ENCODE results near the gene PTPRU. TPM values are rescaled to one million over a fixed set of nuclear protein-coding genes. Genes with fewer than 3 reads are reported as not detected.

Gene PTPRU
- total RNA-seq, 1 experiment from 2014 or later = 25.7 TPM

GRCh38 chr1:29355375-29355774 is 119.1 kb downstream of the PTPRU start:
- no peak for ATAC-seq
- H3K4me1 ChIP-seq (ENCODE audit: insufficient read depth, low read length) = no peaks in the 10 kb centered on the region
- H3F3A ChIP-seq (ENCODE audit: low read length, unreplicated experiment) = no peaks in the 10 kb centered on the region
- H3K27ac ChIP-seq (ENCODE audit: low read length) = no peak overlapping the region
- no peaks in the 10 kb centered on the region for H3K79me2 ChIP-seq (ENCODE audit: low read length)
- intact Hi-C loops (cut with micrococcal nuclease) = no loop called here
- no peak overlapping the region for H3K9ac ChIP-seq (ENCODE audit: low read length)
- H3K27me3 ChIP-seq (ENCODE audit: low read length) = peaks cover 35% of the 10 kb centered on the region
- no peaks in the 10 kb centered on the region for H4K20me1 ChIP-seq (ENCODE audit: low read length)
- no peak overlapping the region for H2AFZ ChIP-seq (ENCODE audit: low read length)
- DNase-seq = no peak
- no peaks in the 10 kb centered on the region for H3K9me2 ChIP-seq (replicated peaks; ENCODE audit: low read length)
- H3K4me3 ChIP-seq (ENCODE audit: low read length) = no peak overlapping the region
- H3K9me3 ChIP-seq (ENCODE audit: low read length) = no peaks in the 10 kb centered on the region
- no TSS peak for BruUV-seq (replicated peaks)
- ChIA-PET POLR2A (ENCODE audit: unreplicated experiment) (no interaction called here), CTCF (no interaction called here)
- H3K4me2 ChIP-seq (ENCODE audit: low read length) = no peak overlapping the region
- H3K36me3 ChIP-seq (ENCODE audit: low read depth, low read length) = no peaks in the 10 kb centered on the region
- TF ChIP-seq, protein P1, sequence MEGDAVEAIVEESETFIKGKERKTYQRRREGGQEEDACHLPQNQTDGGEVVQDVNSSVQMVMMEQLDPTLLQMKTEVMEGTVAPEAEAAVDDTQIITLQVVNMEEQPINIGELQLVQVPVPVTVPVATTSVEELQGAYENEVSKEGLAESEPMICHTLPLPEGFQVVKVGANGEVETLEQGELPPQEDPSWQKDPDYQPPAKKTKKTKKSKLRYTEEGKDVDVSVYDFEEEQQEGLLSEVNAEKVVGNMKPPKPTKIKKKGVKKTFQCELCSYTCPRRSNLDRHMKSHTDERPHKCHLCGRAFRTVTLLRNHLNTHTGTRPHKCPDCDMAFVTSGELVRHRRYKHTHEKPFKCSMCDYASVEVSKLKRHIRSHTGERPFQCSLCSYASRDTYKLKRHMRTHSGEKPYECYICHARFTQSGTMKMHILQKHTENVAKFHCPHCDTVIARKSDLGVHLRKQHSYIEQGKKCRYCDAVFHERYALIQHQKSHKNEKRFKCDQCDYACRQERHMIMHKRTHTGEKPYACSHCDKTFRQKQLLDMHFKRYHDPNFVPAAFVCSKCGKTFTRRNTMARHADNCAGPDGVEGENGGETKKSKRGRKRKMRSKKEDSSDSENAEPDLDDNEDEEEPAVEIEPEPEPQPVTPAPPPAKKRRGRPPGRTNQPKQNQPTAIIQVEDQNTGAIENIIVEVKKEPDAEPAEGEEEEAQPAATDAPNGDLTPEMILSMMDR (conservative IDR thresholded peaks at IDR 0.05; ENCODE audit: low read depth, low read length) = no peak
- TF ChIP-seq EZH2phosphoT487 (IDR thresholded peaks at IDR 0.05; ENCODE audit: borderline replicate concordance, low read length) = no peak
- no peak for TF ChIP-seq EZH2 (IDR thresholded peaks at IDR 0.05; ENCODE audit: low read length, unreplicated experiment)

- Histone ChIP-seq H3K36me3 (ENCODE audit: low read depth, low read length) (no peaks in the 10 kb centered on the region), H3K9ac (ENCODE audit: low read length) (no peak overlapping the region), H2AFZ (ENCODE audit: low read length) (no peak overlapping the region), H3K27ac (ENCODE audit: low read length) (no peak overlapping the region), H3K27me3 (ENCODE audit: low read length) (peaks cover 33% of the 10 kb centered on the region), H3K9me3 (ENCODE audit: low read length) (no peaks in the 10 kb centered on the region), H3K79me2 (ENCODE audit: low read length) (no peaks in the 10 kb centered on the region), H3K4me1 (ENCODE audit: insufficient read depth, low read length) (no peaks in the 10 kb centered on the region), H3F3A (ENCODE audit: low read length, unreplicated experiment) (no peaks in the 10 kb centered on the region), H3K9me2 (replicated peaks; ENCODE audit: low read length) (no peaks in the 10 kb centered on the region), H3K4me3 (ENCODE audit: low read length) (no peak overlapping the region), H3K4me2 (ENCODE audit: low read length) (no peak overlapping the region), H4K20me1 (ENCODE audit: low read length) (no peaks in the 10 kb centered on the region)
- intact Hi-C loops (cut with micrococcal nuclease) = no loop called here
- DNase-seq (peak; percentile 21), ATAC-seq (peak; percentile 38; the same call in 1 of the 2 replicates)
- BruUV-seq (replicated peaks) = no TSS peak
- ChIA-PET CTCF (no interaction called here), POLR2A (ENCODE audit: unreplicated experiment) (no interaction called here)
- TF ChIP-seq EZH2phosphoT487 (IDR thresholded peaks at IDR 0.05; ENCODE audit: borderline replicate concordance, low read length) = no peak
- TF ChIP-seq EZH2 (IDR thresholded peaks at IDR 0.05; ENCODE audit: low read length, unreplicated experiment) = no peak
- TF ChIP-seq, protein P1 (conservative IDR thresholded peaks at IDR 0.05; ENCODE audit: low read depth, low read length) = no peak
Observed at GRCh38 chr1:29356663-29357062, 120.3 kb downstream of the PTPRU start.

DNA sequence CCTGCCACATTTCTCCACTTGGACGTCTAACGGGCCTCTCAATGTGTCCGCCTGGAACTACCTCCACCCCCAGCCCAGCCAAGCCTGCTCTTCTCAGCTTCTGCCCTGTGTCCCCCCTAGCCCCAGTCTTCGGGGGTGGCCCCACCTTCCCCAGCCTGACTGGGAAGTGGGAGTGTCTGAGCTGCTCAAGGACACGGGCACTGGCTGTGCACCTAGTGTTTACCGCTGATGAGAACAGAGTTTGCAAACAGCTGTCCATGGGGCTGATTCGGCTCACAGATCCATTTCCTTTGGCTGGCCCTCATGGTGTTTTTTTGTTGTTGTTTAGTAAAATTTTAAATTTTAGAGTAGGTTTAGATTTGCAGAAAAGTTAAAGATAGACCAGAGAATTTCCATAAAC is 121.1 kb downstream of the PTPRU start:
- TF ChIP-seq EZH2phosphoT487 (IDR thresholded peaks at IDR 0.05; ENCODE audit: borderline replicate concordance, low read length) = no peak
- TF ChIP-seq, protein P1 (conservative IDR thresholded peaks at IDR 0.05; ENCODE audit: low read depth, low read length) = no peak
- no peak for TF ChIP-seq EZH2 (IDR thresholded peaks at IDR 0.05; ENCODE audit: low read length, unreplicated experiment)
- Histone ChIP-seq H3K4me3 (ENCODE audit: low read length) (no peak overlapping the region), H3K79me2 (ENCODE audit: low read length) (no peaks in the 10 kb centered on the region), H3K27me3 (ENCODE audit: low read length) (peaks cover 37% of the 10 kb centered on the region), H3K9me3 (ENCODE audit: low read length) (no peaks in the 10 kb centered on the region), H4K20me1 (ENCODE audit: low read length) (no peaks in the 10 kb centered on the region), H3K9ac (ENCODE audit: low read length) (no peak overlapping the region), H2AFZ (ENCODE audit: low read length) (no peak overlapping the region), H3K4me2 (ENCODE audit: low read length) (no peak overlapping the region), H3K27ac (ENCODE audit: low read length) (no peak overlapping the region), H3F3A (ENCODE audit: low read length, unreplicated experiment) (no peaks in the 10 kb centered on the region), H3K36me3 (ENCODE audit: low read depth, low read length) (no peaks in the 10 kb centered on the region), H3K4me1 (ENCODE audit: insufficient read depth, low read length) (no peaks in the 10 kb centered on the region), H3K9me2 (replicated peaks; ENCODE audit: low read length) (no peaks in the 10 kb centered on the region)
- CTCF ChIA-PET = no interaction called here
- BruUV-seq (replicated peaks) = no TSS peak
- POLR2A ChIA-PET (ENCODE audit: unreplicated experiment) = no interaction called here
- no peak for DNase-seq
- no peak for ATAC-seq
- intact Hi-C loops (cut with micrococcal nuclease) = no loop called here
